HG02943 (cell line): ENCODE results near the gene HOOK2.

Experiments
- ATAC-seq: cut with Tn5 transposase; IDR thresholded peaks from one replicate; pipeline ENCODE4 v1.9.1; 2021; ENCODE audit warnings: mild to moderate bottlenecking, low read depth, moderate library complexity; ENCODE audit not compliant: unreplicated experiment

Gene HOOK2

DNA sequence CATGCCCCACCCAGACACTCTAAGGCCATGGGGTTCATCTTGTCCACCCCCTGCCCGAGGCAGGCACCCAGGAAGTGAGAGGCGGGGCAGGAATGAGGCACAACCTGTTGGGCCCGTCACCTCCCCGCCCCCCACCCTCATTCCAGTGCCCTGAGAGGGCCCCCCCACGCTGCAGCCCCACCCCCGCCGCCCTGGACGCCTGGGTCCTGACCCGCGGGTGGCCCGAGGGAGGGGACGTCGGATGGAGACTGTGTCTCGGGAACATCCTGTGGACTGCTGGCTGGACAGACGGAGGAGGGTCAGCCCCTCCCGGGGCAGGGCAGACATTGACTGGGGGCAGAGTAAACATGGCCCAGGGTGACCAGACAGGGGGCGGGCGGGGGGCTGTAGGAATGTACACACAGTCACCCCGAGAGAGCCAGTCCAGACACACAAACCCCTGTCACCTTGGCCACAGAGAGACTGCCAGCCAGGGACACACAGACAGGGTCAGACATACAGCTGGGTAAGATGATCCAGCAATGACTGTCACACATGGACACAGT is 8.6 kb upstream of the HOOK2 start:
- ATAC-seq = no peak

DNA sequence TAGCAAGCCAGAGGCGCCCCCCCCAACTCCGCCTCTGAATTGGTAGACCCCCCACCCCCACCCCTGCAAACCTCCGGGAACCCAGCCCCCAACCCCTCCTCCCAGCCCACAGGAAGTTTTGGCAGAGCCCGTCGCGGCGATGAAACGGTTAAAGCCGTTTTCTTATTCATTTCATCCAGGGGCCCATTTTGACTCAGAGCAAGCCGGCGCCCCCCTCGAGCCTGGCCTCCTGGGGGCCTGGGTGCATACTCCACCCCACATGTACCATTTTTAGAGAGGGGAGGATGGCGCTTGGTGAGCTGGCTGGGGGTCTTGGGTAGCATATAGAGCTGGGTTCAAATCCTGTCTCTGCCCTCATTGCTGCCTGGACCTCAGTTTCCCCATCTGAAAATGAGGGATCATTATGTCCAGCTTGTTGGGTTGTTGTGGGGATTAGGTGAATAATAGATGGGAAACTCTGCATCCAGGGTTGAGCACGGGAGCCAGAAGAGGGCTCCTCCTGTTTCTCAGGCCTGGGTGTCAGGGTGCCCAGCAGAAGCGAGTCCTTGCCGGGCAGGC is 8.0 kb upstream of the HOOK2 start:
- ATAC-seq = no peak

DNA sequence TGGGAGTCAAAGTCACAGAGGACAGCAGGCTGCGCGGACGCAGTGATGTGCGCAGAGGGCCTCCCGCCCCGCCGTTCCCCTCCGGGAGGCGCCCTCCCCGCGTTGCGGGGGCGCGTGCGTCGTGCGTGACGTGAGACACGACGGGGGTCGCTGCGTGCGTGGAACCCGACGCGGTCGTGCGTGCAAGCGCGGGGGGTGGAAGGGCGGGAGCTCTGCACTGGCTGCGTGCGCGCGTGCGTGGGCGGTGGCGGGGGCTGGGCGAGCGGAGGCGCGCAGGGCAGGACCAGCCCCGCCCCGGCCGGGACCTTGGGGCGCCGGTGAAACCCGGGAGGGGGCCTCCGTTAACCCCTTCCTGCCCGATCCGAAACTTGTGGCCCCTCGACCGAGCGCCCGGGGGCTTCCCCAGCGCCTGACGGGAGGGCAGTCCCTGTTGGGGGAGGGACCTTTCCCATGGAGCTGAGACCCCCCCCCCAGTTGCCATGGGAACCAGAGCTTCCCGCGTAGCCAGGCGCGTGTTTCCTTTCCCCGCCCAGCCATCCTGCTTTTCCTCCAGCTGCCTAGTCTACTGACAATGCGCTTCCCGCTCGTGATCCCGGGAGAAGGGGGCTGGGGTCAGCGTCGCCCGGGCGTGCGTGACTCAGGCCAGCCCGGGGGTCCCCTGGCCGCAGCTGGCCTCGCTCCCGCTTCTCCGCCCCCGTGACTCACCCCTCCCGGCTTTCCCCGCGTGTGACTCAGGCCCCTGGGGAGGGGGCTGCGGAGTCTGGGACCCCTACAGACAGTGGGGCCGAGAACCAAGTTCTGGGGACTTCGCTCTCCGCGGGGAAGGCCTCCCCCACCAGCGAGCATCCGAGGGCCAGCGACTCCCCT is 7.3 kb upstream of the HOOK2 start:
- ATAC-seq = no peak

DNA sequence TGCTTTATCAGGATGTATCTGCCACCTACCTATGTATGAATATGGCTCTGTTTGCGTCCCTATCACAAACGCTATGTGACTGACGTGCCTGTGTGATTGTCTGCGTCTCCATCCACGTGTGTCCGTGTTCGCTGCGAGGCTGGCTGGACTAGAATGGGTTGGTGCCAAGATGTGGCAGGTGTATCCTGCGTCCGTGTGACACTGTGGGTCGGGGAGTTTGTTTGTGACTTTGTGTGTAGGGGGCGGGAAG is 6.7 kb upstream of the HOOK2 start:
- no peak for ATAC-seq

DNA sequence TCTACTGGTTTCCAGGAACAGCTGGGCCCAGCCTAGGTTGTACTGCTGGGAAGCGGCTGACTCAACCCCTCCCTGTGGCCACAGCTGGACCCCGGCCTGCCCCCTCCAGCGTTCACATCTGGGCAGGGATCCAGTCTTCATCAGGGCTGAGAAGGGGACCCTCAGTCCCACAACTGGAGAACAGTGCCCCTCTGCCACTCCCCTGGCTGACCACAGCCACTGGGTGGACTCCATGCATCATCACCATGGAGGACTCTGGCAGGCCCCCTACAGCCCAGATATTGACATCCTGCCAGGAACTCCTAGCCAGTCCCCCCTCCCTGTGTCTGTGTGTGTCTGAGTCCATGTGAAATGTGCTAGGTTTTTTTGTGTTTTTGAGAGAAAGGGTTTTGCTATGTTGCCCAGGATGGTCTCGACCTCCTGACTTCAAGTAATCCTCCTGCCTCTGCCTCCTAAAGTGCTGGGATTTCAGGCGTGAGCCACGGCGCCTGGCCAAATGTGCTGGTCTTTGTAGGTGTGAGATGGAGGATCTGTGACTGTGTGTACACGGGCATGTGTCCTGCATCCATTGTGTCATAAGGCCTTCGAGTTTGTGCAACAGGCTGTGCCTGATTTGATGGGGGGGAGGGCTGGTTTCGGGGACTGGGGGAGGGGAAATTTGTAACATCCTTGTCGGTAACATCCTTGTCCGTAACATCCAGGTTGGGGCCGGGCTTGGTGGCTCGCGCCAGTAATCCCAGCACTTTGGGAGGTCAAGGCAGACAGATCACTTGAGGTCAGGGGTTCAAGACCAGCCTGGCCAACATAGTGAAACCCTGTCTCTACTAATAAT is 4.0 kb upstream of the HOOK2 start:
- ATAC-seq = no peak

DNA sequence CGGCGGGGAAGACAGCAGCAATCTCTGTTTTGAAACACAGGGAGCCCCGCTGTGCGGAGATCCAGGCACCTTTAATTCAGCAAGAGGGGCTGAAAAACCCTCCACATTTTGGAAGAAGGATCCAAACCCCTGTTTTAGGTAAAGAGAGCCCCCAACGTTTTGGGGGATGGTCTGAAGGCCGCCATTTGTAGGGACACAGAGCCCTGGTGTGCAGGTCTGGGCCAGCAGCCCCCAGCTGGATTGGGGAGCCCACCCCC is 3.5 kb upstream of the HOOK2 start:
- no peak for ATAC-seq

DNA sequence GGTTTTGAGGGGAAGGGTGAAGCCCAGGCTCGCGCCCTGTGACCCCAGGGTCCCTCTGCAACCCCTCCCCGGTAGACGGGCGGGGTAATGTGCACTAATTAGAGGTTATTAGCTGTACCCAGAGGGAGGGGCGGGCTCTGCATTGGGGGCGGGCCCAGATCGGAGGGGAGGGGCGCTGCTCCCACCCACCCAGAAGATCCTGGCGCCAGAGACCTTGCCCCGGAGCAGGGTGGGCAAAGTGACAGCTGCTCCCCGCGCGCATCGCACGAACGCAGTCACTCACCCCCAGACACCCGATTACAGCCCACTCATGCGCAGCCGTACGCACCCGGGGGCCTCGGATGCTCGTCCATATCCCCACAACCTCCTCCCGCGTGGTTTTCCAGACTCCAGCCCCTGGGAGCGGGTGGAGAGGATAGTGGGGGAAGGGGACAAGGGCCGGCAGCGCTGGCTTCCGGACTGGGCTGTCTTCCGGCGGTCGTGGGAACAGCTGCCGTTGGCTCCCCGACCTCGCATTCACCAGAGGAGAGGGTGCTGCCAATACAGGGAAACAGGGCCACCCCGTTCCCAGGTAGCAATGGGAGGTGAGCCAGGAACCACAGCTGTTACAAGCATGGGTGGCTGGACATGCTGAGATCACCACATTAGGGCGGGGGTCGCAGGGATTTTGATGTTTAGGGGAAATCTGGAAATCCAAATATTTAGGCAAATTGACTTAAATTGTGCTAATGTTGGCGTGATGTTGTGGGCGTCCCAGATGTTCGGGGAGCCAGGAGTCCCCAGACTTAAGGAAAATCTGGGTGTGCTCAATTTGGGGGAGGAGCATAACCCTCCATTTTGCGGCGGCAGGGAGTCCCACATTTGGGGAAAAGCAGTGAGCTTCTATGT is 2.9 kb upstream of the HOOK2 start:
- no peak for ATAC-seq

DNA sequence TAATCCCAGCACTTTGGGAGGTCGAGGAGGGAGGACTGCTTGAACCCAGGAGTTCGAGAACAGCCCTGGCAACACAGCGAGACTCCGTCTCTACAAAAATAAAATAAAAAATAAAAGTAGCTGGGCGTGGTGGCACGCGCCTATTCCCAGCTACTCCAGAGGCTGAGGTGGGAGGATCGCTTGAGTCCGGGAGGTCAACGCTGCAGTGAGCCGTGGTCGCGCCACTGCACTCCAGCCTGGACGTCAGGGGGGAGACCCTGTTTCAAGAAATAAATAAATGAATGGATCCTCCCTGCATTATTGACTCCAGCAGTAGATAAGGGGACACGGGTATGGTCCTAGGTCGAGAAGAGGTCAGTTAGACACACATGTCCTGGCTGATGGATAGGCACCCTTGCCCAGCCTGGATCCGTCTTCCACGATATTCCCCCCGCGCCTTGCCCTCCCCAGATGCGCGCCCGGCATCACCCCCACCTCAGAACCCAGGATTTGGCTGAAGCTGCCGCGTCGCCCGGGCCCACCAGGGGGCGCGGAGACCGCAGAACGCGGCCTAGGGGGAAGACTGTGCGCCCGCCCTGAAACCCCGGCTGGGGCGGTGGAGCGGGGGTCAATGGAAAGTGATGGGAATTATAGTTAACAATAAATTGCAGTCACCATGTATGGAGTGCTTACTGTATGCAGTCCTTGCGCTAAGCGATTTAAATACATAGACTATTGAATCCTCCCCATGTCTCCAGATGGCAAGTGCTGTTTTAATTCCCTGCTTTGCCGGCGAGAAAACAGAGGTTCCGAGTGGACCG is 2.1 kb upstream of the HOOK2 start:
- ATAC-seq = no peak

DNA sequence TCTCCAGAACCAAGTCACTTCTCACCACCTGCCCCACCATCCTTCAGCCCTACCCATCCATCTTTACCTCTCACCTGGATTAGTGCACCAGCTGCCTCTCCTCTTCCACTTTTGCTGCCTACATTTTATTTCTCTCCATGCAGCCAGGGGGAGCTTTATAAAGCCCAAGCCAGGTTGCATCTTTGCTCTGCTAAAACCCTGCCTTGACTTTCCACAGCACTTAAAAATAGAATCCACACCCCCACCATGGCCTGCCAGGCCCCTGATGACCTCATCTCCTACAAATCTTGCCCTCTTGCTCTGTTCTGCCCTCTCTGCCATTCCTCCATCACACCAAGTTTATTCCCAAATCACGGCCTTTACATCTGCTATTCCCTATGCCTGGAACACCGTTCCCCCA is 1.8 kb downstream of the HOOK2 start:
- ATAC-seq = no peak

DNA sequence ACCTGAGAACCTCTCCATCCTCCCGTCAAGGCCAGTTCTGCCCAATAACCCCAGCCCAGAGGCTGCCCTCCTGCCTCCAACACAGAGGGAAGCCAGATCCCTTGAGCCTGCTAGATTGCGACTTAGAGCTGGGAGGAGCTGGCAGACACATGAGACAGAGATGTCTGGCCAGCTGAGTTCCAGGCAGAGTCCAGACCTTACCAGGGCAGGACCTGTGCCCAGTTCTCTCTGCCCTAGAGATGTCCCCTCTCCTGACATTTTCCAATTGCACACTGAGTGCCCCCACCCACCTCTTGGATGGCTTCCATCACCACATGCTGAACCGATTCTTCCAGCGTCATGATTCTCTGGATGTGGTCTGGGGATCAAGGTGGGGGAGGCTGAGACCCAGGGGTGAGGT is 3.0 kb downstream of the HOOK2 start:
- ATAC-seq = no peak

DNA sequence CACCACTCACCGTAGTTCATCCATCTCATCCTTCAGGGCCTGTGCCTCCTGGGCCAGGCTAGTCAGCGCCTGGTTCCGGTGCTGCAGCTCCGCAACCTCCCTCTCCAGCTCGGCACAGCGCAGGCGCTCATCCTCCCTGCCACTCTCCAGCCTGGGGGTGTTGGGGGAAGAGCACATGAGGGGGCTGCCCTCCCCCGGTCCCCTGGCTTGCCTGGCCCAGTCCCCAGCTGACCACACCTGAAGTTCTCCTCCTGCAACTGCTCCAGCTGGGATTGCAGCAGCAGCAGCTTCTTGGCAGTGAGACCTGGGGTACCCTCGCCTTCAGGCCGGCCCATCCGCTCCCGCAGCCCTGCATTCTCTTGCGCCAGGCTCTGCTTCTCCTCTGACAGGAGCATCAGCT is 4.4 kb downstream of the HOOK2 start:
- ATAC-seq = no peak

DNA sequence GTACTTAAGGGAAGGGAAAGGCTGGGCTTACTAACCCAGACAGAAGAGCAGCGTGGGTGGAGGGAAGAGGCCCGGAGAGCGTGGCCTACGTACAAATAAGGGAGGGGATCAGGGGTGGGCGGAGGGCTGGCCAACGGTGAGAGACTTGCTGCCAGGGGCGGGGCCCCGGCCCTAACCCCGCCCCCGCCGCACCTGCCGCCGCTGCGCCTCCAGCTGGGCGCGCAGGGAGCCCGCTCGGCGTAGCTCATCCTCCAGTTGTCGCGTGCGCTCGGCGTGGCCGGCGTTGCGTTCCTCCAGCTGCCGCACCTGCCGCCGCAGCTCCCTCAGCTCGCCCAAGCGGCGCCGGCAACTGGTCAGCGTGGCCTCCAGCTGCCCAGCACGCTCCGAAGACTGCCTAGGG is 5.7 kb downstream of the HOOK2 start:
- ATAC-seq = no peak

DNA sequence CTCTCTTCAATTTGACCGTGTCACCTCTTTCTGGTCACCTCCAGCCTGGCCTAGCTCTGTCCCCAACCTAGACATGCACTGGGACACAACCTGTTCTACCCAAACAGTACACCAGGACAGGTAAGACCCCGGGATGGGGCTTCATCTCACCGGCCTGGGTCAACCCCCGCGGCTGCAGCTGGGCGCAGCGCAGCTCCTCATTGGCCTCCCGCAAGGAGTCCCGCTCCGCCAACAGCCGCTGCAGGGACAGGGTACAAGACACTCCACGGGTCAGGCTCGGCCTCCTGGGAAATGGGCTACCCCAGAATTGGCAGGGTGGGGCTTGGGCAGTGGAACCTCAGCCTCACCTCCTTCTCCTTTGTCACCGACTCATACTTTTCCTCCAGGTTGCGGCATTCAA is 7.7 kb downstream of the HOOK2 start:
- no peak for ATAC-seq

DNA sequence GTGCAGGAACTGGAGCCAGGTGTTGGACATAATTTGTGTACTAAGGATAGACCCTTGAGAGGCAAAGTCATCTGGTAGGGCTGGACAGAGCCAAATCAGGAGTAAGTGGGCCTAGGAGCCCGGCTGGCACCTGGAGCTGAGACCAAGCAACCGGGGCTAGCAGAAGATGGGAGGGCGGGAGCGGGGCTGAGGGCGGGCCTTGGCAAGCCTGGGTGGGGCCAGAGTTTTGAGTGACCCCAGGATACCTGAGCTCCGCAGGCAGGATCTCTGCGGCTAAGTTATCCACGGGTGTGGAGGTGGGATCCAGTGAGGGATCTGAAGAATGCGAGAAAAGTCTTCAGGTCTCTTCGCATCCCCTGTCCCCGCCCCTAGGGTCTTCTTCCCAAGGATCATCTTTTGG is 8.2 kb downstream of the HOOK2 start:
- ATAC-seq = no peak

DNA sequence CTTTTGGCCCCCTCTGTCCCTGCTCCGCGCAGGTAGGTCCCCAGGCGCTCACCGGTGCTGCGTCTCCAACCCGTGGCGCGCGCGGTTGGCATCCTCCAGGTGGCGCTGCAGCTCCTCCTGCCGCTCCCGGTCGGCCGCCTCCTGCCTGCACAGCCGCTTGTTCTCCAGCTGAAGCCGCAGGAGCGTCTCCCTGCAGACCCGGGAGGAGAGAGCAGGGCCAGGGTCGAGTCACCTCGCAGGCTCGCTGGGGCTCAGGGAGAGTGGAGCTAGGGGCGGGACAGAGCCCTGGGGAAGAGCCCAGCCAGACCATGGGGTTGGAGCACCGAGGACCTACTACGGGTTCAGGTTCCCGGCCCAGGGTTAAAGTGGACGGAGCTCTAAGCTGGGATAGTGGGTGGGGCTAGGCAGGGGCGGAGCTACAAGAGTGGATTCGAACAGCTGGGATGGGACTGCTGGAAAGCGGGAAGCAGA is 9.3 kb downstream of the HOOK2 start:
- ATAC-seq = no peak

DNA sequence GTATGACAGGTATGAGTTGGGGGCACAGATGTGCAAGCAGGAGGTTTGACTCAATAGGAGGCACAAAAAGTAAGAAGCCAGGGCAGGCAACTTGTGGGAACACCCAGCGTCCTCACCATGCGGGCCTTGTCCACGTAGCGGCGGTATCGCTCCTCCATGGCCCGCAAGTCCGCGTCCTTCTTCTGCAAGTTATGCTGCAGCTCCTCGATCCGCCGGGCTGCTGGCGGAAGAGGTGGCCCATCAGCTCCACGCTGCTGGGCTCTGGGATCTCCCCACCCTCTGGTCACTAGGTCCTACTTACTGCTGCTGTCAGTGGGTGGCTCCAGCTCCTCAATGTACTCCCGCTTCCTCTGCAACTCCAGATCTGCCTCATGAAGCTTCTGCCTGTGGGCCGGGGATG is 10.7 kb downstream of the HOOK2 start:
- ATAC-seq = no peak

DNA sequence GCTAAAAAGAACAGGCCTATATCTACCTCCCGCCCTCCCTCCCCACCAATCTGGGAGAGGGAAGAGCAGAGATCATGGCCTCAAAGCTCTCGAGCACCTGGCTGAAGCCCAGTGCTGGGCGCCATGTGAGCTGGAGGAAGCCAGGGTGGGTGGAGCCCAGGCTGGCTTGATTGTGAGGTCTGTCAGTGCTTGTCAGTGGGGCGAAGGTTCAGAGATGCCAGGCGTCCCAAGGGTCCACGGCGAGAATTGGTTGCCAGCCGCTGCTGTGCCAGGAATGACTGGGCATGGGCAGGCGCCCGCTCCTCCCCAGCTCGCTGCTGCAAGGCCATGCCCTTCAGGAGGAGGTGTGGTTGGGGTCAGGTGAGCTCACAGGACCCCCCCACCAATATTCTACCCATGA is 12.3 kb downstream of the HOOK2 start:
- ATAC-seq = no peak

DNA sequence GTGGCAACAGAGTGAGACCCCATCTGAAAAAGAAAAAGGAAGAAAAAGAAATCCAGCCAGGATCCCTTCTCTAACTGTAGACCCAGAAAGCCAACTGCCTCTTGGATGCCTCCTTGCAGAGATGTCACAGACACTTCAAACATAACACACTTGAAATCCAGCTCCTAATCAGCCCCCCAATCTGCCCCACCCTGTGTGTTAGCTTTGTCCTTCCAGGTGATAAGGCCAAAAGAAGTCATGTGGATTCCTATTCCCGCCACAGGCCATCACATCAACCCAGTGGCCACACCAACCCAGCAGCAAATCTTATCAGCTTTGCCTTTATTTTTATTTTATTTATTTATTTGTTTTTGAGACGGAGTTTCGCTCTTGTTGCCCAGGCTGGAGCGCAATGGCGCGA is 15.7 kb downstream of the HOOK2 start:
- no peak for ATAC-seq

DNA sequence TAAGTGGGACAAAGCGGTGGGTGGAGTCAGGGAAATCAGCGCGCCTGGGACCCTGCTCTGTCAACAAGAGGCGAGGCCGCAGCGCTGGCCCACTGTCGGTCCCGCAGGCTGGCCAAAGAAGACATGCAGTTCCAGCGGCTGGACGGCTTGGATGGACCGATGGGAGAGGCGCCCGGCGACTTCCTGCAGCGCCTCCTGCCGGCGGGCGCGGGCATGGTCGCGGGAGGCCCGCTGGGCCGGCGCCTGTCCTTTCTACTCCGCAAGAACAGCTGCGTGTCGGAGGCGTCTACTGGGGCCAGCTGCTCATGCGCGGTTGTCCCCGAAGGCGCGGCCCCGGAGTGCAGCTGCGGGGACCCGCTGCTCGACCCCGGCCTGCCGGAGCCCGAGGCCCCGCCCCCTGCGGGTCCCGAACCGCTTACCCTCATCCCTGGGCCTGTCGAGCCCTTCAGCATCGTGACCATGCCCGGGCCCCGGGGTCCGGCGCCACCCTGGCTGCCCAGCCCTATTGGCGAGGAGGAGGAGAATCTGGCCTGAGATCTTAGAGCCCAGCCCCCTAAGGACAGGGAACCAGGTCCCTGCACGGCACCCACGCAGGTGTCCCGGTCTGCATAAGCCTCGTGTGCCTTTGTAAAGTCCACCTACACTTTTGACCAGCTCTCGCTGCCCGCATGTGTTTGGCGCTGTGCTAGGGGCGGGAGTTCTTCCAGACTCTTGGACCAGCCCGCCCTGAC is 17.6 kb downstream of the HOOK2 start:
- no peak for ATAC-seq
